ENCODE results near the gene MRPL36.

Gene MRPL36

GRCh38 chr5:1795506-1795905, 4.1 kb downstream of the MRPL36 start:
- H3K4me2 ChIP-seq: no peak overlapping the region
- H3K4me3 ChIP-seq (IDR thresholded peaks at IDR 0.05; ENCODE audit: insufficient read depth, low read depth, low read length): no peak overlapping the region
- peaks cover 46% of the 10 kb centered on the region for H3K4me1 ChIP-seq (ENCODE audit: low read depth, poor library complexity, severe bottlenecking)
- no peaks in the 10 kb centered on the region for H3K27me3 ChIP-seq (ENCODE audit: insufficient read depth, low read depth)
- H3K36me3 ChIP-seq (ENCODE audit: insufficient read depth): peaks cover 6% of the 10 kb centered on the region; the same call in 1 of the 2 replicates
- H3K27ac ChIP-seq: no peak overlapping the region
- TF ChIP-seq CTCF (conservative IDR thresholded peaks at IDR 0.05; ENCODE audit: low read depth, low read length): no peak
- no peak overlapping the region for H3K9ac ChIP-seq
- H3K79me2 ChIP-seq (ENCODE audit: insufficient read depth, low read depth): peaks cover 24% of the 10 kb centered on the region
- H4K20me1 ChIP-seq (ENCODE audit: insufficient read depth): no peaks in the 10 kb centered on the region
- H2AFZ ChIP-seq (ENCODE audit: low read depth): no peak overlapping the region

GRCh38 chr5:1794901-1795290, 4.7 kb downstream of the MRPL36 start:
- no peak overlapping the region for H3K9ac ChIP-seq
- no peak for TF ChIP-seq CTCF (conservative IDR thresholded peaks at IDR 0.05; ENCODE audit: low read depth, low read length)
- no peaks in the 10 kb centered on the region for H4K20me1 ChIP-seq (ENCODE audit: insufficient read depth)
- peaks cover 21% of the 10 kb centered on the region for H3K79me2 ChIP-seq (ENCODE audit: insufficient read depth, low read depth)
- H3K27ac ChIP-seq: no peak overlapping the region
- H3K4me1 ChIP-seq (ENCODE audit: low read depth, poor library complexity, severe bottlenecking): peaks cover 52% of the 10 kb centered on the region
- no peak overlapping the region for H3K4me3 ChIP-seq (IDR thresholded peaks at IDR 0.05; ENCODE audit: insufficient read depth, low read depth, low read length)
- no peak overlapping the region for H3K4me2 ChIP-seq
- no peaks in the 10 kb centered on the region for H3K27me3 ChIP-seq (ENCODE audit: insufficient read depth, low read depth)
- H3K36me3 ChIP-seq (ENCODE audit: insufficient read depth): peaks cover 6% of the 10 kb centered on the region; the same call in 1 of the 2 replicates
- no peak overlapping the region for H2AFZ ChIP-seq (ENCODE audit: low read depth)

GRCh38 chr5:1793966-1794900, 5.4 kb downstream of the MRPL36 start:
- H3K27me3 ChIP-seq (ENCODE audit: insufficient read depth, low read depth): no peaks in the 10 kb centered on the region
- peak overlapping the region; percentile 77 for H3K4me2 ChIP-seq
- no peak overlapping the region for H3K9ac ChIP-seq
- no peak for TF ChIP-seq CTCF (conservative IDR thresholded peaks at IDR 0.05; ENCODE audit: low read depth, low read length)
- H3K79me2 ChIP-seq (ENCODE audit: insufficient read depth, low read depth): peaks cover 20% of the 10 kb centered on the region
- peak overlapping the region; percentile 98; the same call in 1 of the 2 replicates for H3K27ac ChIP-seq
- H3K36me3 ChIP-seq (ENCODE audit: insufficient read depth): peaks cover 6% of the 10 kb centered on the region; the same call in 1 of the 2 replicates
- H4K20me1 ChIP-seq (ENCODE audit: insufficient read depth): no peaks in the 10 kb centered on the region
- no peak overlapping the region for H3K4me3 ChIP-seq (IDR thresholded peaks at IDR 0.05; ENCODE audit: insufficient read depth, low read depth, low read length)
- H3K4me1 ChIP-seq (ENCODE audit: low read depth, poor library complexity, severe bottlenecking): peaks cover 59% of the 10 kb centered on the region
- no peak overlapping the region for H2AFZ ChIP-seq (ENCODE audit: low read depth)

- no peak overlapping the region for H3K4me3 ChIP-seq (IDR thresholded peaks at IDR 0.05; ENCODE audit: insufficient read depth, low read depth, low read length)
- peaks cover 58% of the 10 kb centered on the region for H3K4me1 ChIP-seq (ENCODE audit: low read depth, poor library complexity, severe bottlenecking)
Measured at GRCh38 chr5:1793301-1793740, 6.3 kb downstream of the MRPL36 start.

More at GRCh38 chr5:1793301-1793740, 6.3 kb downstream of the MRPL36 start:
- TF ChIP-seq CTCF (conservative IDR thresholded peaks at IDR 0.05; ENCODE audit: low read depth, low read length): no peak
- Histone ChIP-seq H3K4me2 (peak overlapping the region; percentile 77), H3K27ac (peak overlapping the region; percentile 98), H4K20me1 (ENCODE audit: insufficient read depth) (no peaks in the 10 kb centered on the region), H3K79me2 (ENCODE audit: insufficient read depth, low read depth) (peaks cover 11% of the 10 kb centered on the region), H3K36me3 (ENCODE audit: insufficient read depth) (peaks cover 6% of the 10 kb centered on the region; the same call in 1 of the 2 replicates), H3K9ac (peak overlapping the region; percentile 70; the same call in 1 of the 2 replicates), H2AFZ (ENCODE audit: low read depth) (peak overlapping the region; percentile 49), H3K27me3 (ENCODE audit: insufficient read depth, low read depth) (no peaks in the 10 kb centered on the region)
